CD4-positive, alpha-beta memory T cell (primary cell): ENCODE measurements around the gene CDKN1C. TPM values are rescaled to one million over a fixed set of nuclear protein-coding genes. Genes with fewer than 3 reads are reported as not detected.
A peak's percentile ranks its signal among the peaks of the same experiment; 100 is the strongest.

Experiments
- CTCF ChIA-PET: fragments of 350-600 bp; sonication (Branson Sonifier 250); formaldehyde crosslinking; loops from one replicate; lab custom pipeline; 2021; ENCODE audit warnings: inconsistent platforms; ENCODE audit not compliant: partially characterized antibody; lab: Charles Lee
- POLR2A ChIA-PET: fragments of 350-600 bp; sonication (Branson Sonifier 250); formaldehyde crosslinking; loops from one replicate; lab custom pipeline; 2021; ENCODE audit not compliant: partially characterized antibody; lab: Charles Lee
- DNase-seq, 5 donors: peaks; one replicate each; pipeline versions ENCODE4 v3.0.0 to v3.0.0-alpha.2; 2020 to 2022; ENCODE audit warnings: mixed read lengths in 1 of 5
- H3K27ac ChIP-seq: one replicate; pipeline ENCODE4 v1.7.0; 2013; ENCODE audit warnings: low read depth, low read length
- H3K27me3 ChIP-seq: 2 replicates; pipeline ENCODE4 v1.7.0; 2013; ENCODE audit warnings: mild to moderate bottlenecking, low read length, moderate library complexity; ENCODE audit not compliant: insufficient read depth
- H3K36me3 ChIP-seq: 2 replicates; pipeline ENCODE4 v1.7.0; 2013; ENCODE audit warnings: mild to moderate bottlenecking, low read length, moderate library complexity; ENCODE audit not compliant: insufficient read depth
- H3K4me1 ChIP-seq: 2 replicates; pipeline ENCODE4 v1.7.0; 2013; ENCODE audit warnings: mild to moderate bottlenecking, low read length, moderate library complexity; ENCODE audit not compliant: insufficient read depth
- H3K4me3 ChIP-seq, 2 donors: one replicate each; pipeline ENCODE4 v1.7.0; 2013; ENCODE audit warnings: low read length in 2 of 2, mild to moderate bottlenecking in 1 of 2
- H3K9me3 ChIP-seq, 2 donors: one replicate each; pipeline ENCODE4 v1.7.0; 2013; ENCODE audit warnings: low read length in 2 of 2, control low read depth in 1 of 2; ENCODE audit not compliant: control insufficient read depth in 1 of 2
- H3K27ac Mint-ChIP-seq, 7 donors: one replicate each; pipeline ENCODE4 v1.8.0; 2020 to 2021; ENCODE audit warnings: mixed read lengths in 7 of 7, mild to moderate bottlenecking in 6 of 7, inconsistent platforms in 3 of 7, moderate library complexity in 3 of 7
- H3K27me3 Mint-ChIP-seq, 2 donors: one replicate each; pipeline ENCODE4 v1.8.0; 2020 to 2021; ENCODE audit warnings: mixed read lengths in 2 of 2
- H3K36me3 Mint-ChIP-seq, 2 donors: one replicate each; pipeline ENCODE4 v1.8.0; 2020 to 2021; ENCODE audit warnings: mixed read lengths in 2 of 2, inconsistent platforms in 1 of 2, mild to moderate bottlenecking in 1 of 2
- H3K4me1 Mint-ChIP-seq, 4 donors: one replicate each; pipeline ENCODE4 v1.8.0; 2020 to 2021; ENCODE audit warnings: mixed read lengths in 4 of 4, mild to moderate bottlenecking in 1 of 4
- H3K4me3 Mint-ChIP-seq, 8 donors: one replicate each; pipeline ENCODE4 v1.8.0; 2020 to 2021; ENCODE audit warnings: mixed read lengths in 8 of 8, mild to moderate bottlenecking in 7 of 8, moderate library complexity in 6 of 8, inconsistent platforms in 3 of 8
- H3K9me3 Mint-ChIP-seq, 8 donors: one replicate each; pipeline ENCODE4 v1.8.0; 2020 to 2021; ENCODE audit warnings: mixed read lengths in 8 of 8, mild to moderate bottlenecking in 5 of 8, inconsistent platforms in 3 of 8, moderate library complexity in 1 of 8
- intact Hi-C: fragments of 100-400 bp; cut with micrococcal nuclease; formaldehyde crosslinking; loops from one replicate; pipeline ENCODE4 v1.15.1; 2023
- polyA plus RNA-seq, 2 donors: library from polyadenylated mRNA; unstranded; fragments of 300-500 nt; fragmentation: Illumina TruSeq; gene quantifications; one replicate each; pipeline ENCODE4 v1.2.3, GENCODE V29; 2021
- total RNA-seq, 2 experiments: library from RNA; stranded (reverse); gene quantifications; one replicate each; pipeline ENCODE4 v1.2.3, GENCODE V29; 2021

CDKN1C gene
- total and polyA plus RNA-seq, 4 experiments from 2014 or later: 0.10 to 6.1 (median 2.8) TPM

DNA sequence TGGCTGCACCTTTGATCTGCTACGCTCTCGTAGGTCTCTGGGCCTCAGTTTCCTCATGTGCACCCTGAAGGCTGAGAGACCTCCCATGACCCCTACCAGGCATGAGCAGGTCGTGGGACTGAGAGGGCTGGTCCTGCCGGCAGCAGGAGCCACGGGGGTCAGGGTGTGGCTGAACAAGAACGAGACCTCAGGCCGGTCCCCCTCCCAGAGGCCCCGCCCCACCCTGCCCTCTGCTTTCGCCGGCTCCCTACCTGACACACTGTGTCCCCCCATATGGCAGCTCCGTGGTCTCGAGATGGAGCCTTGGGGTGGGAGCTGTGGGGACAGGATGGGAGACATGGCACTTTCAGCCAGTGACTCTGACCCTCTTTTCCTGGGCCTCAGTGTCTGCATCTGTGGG lies 40.6 kb downstream of the CDKN1C start:
- Histone ChIP-seq H3K36me3 (no peaks in the 10 kb centered on the region), H3K9me3 (no peaks in the 10 kb centered on the region), H3K27ac (no peak overlapping the region), H3K27me3 (no peaks in the 10 kb centered on the region), H3K4me3 (no peak overlapping the region), H3K4me1 (no peaks in the 10 kb centered on the region)
- H3K36me3 Mint-ChIP-seq: peaks cover 0 to 4% of the 10 kb centered on the region in 2 donors
- H3K9me3 Mint-ChIP-seq: peaks cover 0 to 1% (median 0%) of the 10 kb centered on the region in 8 donors
- no peak for DNase-seq
- H3K27me3 Mint-ChIP-seq: no peaks in the 10 kb centered on the region
- ChIA-PET CTCF (no interaction called here), POLR2A (no interaction called here)
- H3K4me1 Mint-ChIP-seq: peaks cover 0 to 17% (median 4%) of the 10 kb centered on the region in 4 donors
- no peak overlapping the region for H3K27ac Mint-ChIP-seq
- intact Hi-C loops: no loop called here
- H3K4me3 Mint-ChIP-seq: no peak overlapping the region

DNA sequence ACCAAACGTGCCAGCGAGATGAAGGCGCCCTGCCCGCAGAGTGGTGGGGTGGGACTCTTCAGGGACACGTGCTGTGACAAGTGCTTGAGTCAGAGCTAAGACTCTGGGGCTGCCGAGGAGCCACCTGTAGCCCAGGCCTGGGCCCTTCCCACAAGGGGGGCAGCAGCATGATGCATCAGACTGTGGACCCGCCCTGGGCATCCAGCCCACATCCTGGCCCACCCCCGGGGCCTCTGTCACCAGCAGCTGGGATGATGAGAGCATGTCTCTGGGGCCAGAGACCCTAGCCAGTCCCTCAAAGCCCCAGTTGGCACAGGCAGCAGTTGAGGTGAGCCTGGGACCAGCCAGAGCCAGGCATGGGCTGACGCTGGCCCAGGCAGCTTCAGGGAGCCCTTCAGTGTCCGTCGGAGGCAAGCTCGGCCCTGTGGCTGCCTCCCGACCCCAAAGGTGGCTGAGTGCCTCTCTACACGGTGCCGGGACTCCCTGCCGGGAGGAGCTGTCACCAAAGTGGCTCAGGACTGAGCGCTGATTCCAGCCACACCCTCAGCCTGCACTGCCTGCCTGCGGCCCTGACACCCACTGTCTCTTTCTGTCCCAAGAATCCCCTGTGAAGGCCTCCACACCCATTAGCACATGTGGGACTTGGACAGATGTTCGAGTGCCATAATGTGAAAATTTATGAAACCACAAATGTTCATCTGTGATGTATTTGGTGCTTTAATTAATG lies 41.3 kb downstream of the CDKN1C start:
- Histone ChIP-seq H3K4me1 (no peaks in the 10 kb centered on the region), H3K9me3 (no peaks in the 10 kb centered on the region), H3K4me3 (no peak overlapping the region), H3K27ac (no peak overlapping the region), H3K36me3 (no peaks in the 10 kb centered on the region), H3K27me3 (no peaks in the 10 kb centered on the region)
- no peak for DNase-seq
- peaks cover 0 to 20% (median 5%) of the 10 kb centered on the region in 4 donors for H3K4me1 Mint-ChIP-seq
- POLR2A ChIA-PET: no interaction called here
- no peak overlapping the region for H3K4me3 Mint-ChIP-seq
- intact Hi-C loops: no loop called here
- CTCF ChIA-PET: no interaction called here
- peaks cover 0 to 4% of the 10 kb centered on the region in 2 donors for H3K36me3 Mint-ChIP-seq
- peaks cover 0 to 1% (median 0%) of the 10 kb centered on the region in 8 donors for H3K9me3 Mint-ChIP-seq
- peak overlapping the region in 1 of 7 donors; percentile 29 for H3K27ac Mint-ChIP-seq
- H3K27me3 Mint-ChIP-seq: no peaks in the 10 kb centered on the region

DNA sequence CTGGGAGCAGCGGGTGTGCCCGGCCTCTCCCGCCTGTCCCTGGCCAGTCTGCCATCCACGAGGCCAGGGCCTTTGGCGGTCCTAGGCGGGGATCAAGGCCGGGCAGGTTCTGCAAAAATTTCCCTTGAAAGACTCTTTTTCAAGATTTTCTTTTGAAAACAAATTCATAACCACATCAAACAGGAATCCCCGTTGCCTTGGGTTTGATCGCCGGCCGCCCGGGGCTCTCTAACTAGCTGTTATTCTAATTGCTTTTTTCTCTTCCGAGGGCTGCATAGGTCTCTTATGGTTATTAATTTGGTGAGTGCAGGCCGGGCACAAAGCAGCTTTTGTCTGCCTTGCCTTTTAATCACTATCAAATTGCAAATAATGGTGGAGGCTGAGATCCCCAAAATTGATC lies 42.0 kb downstream of the CDKN1C start:
- Histone ChIP-seq H3K4me3 (no peak overlapping the region), H3K36me3 (no peaks in the 10 kb centered on the region), H3K27me3 (no peaks in the 10 kb centered on the region), H3K4me1 (no peaks in the 10 kb centered on the region), H3K9me3 (no peaks in the 10 kb centered on the region), H3K27ac (no peak overlapping the region)
- Mint-ChIP-seq H3K27ac (peak overlapping the region in 1 of 7 donors; percentile 15), H3K27me3 (no peaks in the 10 kb centered on the region), H3K4me1 (peaks cover 0 to 20% (median 5%) of the 10 kb centered on the region in 4 donors), H3K4me3 (no peak overlapping the region), H3K36me3 (no peaks in the 10 kb centered on the region), H3K9me3 (peaks cover 0 to 1% (median 0%) of the 10 kb centered on the region in 8 donors)
- peak in 1 of 5 donors; percentile 3 for DNase-seq
- CTCF ChIA-PET: no interaction called here
- POLR2A ChIA-PET: no interaction called here
- intact Hi-C loops: no loop called here

DNA sequence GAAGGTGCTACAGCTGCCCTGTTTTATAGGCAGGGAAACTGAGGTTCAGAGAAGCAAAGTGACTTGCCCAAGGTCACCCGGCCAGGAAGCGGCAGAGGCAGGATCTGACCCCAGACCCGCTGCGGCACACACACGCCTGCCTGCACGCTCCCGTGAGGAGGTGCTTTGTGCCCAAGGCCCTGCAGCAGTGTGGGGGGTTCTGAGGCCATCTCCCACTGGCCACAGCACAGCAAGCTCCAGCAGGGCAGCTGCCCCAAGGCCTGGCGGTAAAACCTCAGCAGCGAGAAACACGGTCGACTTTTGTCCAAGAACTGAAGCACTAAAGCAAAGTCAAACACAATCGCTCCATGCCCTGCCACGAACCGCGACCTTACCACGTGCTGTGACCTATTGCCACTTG lies 42.7 kb downstream of the CDKN1C start:
- Histone ChIP-seq H3K27ac (no peak overlapping the region), H3K4me1 (no peaks in the 10 kb centered on the region), H3K36me3 (no peaks in the 10 kb centered on the region), H3K9me3 (no peaks in the 10 kb centered on the region), H3K27me3 (no peaks in the 10 kb centered on the region), H3K4me3 (no peak overlapping the region)
- no peaks in the 10 kb centered on the region for H3K36me3 Mint-ChIP-seq
- intact Hi-C loops: no loop called here
- no peak overlapping the region for H3K4me3 Mint-ChIP-seq
- H3K27ac Mint-ChIP-seq: no peak overlapping the region
- DNase-seq: peak in 1 of 5 donors; percentile 29
- no peaks in the 10 kb centered on the region for H3K27me3 Mint-ChIP-seq
- peaks cover 0 to 20% (median 5%) of the 10 kb centered on the region in 4 donors for H3K4me1 Mint-ChIP-seq
- CTCF ChIA-PET: no interaction called here
- H3K9me3 Mint-ChIP-seq: peaks cover 0 to 1% (median 0%) of the 10 kb centered on the region in 8 donors
- POLR2A ChIA-PET: no interaction called here

DNA sequence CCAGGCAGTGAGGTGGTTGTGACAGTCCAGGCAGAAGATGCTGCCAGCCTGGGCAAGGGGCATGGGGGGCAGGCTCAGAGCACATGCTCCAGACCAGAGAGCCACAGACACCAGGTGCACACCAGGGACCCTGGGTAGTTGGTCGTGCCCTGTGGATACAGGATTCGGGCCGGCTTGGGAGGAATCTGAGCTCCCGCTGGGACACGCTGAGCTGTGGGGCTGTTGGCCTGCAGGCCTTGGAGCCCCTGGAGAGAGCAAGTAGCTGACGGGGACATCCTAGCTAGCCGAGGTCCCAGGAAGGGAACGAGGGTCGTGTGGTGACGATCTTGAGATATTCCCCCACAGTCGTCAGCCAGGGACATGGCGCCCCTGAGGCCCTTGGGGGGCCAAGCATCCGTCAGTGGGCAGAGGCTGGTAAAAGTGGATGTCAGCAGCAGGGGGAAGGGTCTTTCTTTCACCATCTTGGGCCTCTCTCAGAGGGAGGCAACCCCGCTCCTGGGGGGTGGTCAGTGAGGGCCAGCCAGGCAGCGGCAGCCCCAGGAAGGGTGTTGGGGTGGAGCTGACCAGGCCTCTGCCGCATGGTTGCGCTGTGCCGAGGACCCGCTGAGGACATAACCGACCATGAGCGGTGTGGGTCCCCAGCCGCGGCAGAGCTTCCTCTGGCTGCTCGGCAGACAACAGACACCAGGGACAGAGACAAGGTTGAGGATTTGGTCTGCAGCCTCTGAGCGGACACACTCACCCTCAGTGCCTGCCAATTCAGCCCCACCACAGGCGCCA lies 44.0 kb downstream of the CDKN1C start:
- intact Hi-C loops: no loop called here
- POLR2A ChIA-PET: no interaction called here

DNA sequence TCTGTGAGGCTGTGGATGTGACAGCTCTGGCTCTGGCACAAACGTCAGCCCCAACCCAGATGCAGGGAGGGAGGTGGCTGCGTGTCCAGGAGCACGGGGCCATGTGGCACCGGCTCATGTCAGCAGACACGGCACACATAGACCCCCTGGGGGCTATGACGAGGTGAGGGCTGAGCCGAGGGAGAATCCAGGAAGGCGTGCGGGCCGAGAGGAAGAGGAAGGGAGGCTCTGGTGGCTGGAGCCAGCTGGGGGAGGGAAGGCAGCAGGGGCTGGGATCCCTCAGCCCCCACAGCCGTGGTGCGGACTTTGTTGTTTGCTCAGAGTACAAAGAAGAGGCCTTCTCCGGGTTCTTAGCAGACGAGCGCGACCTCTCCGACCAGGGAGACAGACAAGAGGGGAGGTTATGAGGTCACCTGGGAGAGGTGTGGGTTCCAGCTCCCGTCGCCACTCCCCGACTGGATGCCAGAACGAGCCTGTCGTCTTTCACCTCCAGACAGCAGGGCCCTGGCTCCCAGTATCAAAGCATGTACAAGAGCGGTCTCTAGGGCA lies 46.1 kb downstream of the CDKN1C start:
- Histone ChIP-seq H3K9me3 (no peaks in the 10 kb centered on the region), H3K27me3 (no peaks in the 10 kb centered on the region), H3K36me3 (no peaks in the 10 kb centered on the region), H3K27ac (no peak overlapping the region), H3K4me1 (no peaks in the 10 kb centered on the region), H3K4me3 (no peak overlapping the region)
- H3K36me3 Mint-ChIP-seq: no peaks in the 10 kb centered on the region
- DNase-seq: no peak
- POLR2A ChIA-PET: no interaction called here
- H3K27ac Mint-ChIP-seq: no peak overlapping the region
- intact Hi-C loops: no loop called here
- peaks cover 2 to 20% (median 5%) of the 10 kb centered on the region in 4 donors for H3K4me1 Mint-ChIP-seq
- H3K9me3 Mint-ChIP-seq: peaks cover 0 to 1% (median 0%) of the 10 kb centered on the region in 8 donors
- no peak overlapping the region for H3K4me3 Mint-ChIP-seq
- CTCF ChIA-PET: no interaction called here
- no peaks in the 10 kb centered on the region for H3K27me3 Mint-ChIP-seq

More for the DNA sequence above, 44.0 kb downstream of the CDKN1C start:
- H3K4me1 ChIP-seq: no peaks in the 10 kb centered on the region
- H3K36me3 Mint-ChIP-seq: no peaks in the 10 kb centered on the region
- H3K27me3 ChIP-seq: no peaks in the 10 kb centered on the region
- H3K4me3 Mint-ChIP-seq: no peak overlapping the region
- CTCF ChIA-PET: no interaction called here
- H3K9me3 ChIP-seq: no peaks in the 10 kb centered on the region
- peaks cover 0 to 20% (median 5%) of the 10 kb centered on the region in 4 donors for H3K4me1 Mint-ChIP-seq
- peaks cover 0 to 1% (median 0%) of the 10 kb centered on the region in 8 donors for H3K9me3 Mint-ChIP-seq
- no peaks in the 10 kb centered on the region for H3K36me3 ChIP-seq
- DNase-seq: peak in 1 of 5 donors; percentile 21
- no peaks in the 10 kb centered on the region for H3K27me3 Mint-ChIP-seq
- H3K4me3 ChIP-seq: no peak overlapping the region
- no peak overlapping the region for H3K27ac ChIP-seq
- H3K27ac Mint-ChIP-seq: no peak overlapping the region

DNA sequence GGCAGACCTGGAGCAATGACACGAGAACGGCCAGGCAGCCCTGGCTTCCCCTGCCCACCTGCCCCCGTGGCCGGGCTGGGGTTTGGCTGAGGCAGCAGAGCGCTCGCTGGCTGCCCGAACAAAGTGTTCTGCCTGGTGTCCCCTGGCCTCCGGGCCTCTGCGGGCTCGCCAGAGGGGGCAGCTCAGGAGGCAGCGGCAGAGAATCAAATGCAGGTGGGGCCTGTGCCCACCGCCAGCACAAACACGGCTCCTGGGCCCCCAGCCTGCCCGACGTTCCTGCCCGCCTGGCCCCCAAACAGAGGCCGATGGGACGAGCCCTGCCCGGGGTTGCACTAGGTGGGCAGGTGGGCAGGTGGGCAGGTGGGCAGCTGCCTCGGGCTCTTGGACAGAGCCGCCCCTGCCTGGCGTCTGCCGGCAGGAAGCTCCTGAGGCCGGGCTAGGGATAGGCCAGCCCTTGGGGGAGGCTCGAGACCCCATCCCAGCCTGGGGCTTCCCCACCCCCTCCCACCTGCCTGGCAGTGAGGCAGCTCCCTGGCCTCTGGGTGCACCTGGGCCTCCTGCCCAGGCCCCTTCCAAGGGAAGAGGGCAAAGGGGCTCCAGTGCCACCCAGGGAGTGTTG lies 46.8 kb downstream of the CDKN1C start:
- Mint-ChIP-seq H3K36me3 (no peaks in the 10 kb centered on the region), H3K9me3 (peaks cover 0 to 1% (median 0%) of the 10 kb centered on the region in 8 donors), H3K27me3 (no peaks in the 10 kb centered on the region), H3K4me3 (no peak overlapping the region), H3K27ac (no peak overlapping the region), H3K4me1 (peaks cover 2 to 17% (median 4%) of the 10 kb centered on the region in 4 donors)
- DNase-seq: no peak
- intact Hi-C loops: no loop called here
- H3K4me3 ChIP-seq: no peak overlapping the region
- ChIA-PET POLR2A (no interaction called here), CTCF (no interaction called here)
- no peaks in the 10 kb centered on the region for H3K27me3 ChIP-seq
- no peaks in the 10 kb centered on the region for H3K36me3 ChIP-seq
- no peaks in the 10 kb centered on the region for H3K9me3 ChIP-seq
- H3K27ac ChIP-seq: no peak overlapping the region
- H3K4me1 ChIP-seq: no peaks in the 10 kb centered on the region
